Retinal pigment epithelial cell (primary cell): ENCODE measurements around the gene TSHZ2.

Source experiments
- DNase-seq: peaks from one replicate; pipeline ENCODE4 v3.0.0-alpha.2; 2010; ENCODE audit warnings: low read depth
- H3K4me3 ChIP-seq: 2 replicates; pipeline ENCODE4 v1.5.1; 2011; ENCODE audit warnings: mild to moderate bottlenecking, low read length, control low read depth, moderate library complexity
- CTCF ChIP-seq: conservative IDR thresholded peaks from 2 replicates; pipeline ENCODE4 v1.5.1; 2011; ENCODE audit warnings: low read depth, low read length, control low read depth, inconsistent platforms

The TSHZ2 gene

GRCh38 chr20:53124803-53125202 lies 152.6 kb downstream of the TSHZ2 start:
- H3K4me3 ChIP-seq: no peak overlapping the region
- no peak for DNase-seq
- no peak for TF ChIP-seq CTCF

GRCh38 chr20:53126185-53126584 lies 154.0 kb downstream of the TSHZ2 start:
- DNase-seq: no peak
- no peak for TF ChIP-seq CTCF
- no peak overlapping the region for H3K4me3 ChIP-seq

- no peak for TF ChIP-seq CTCF
- no peak for DNase-seq
Observed at GRCh38 chr20:53127027-53127426, 154.9 kb downstream of the TSHZ2 start.

GRCh38 chr20:53128004-53128403 lies 155.8 kb downstream of the TSHZ2 start:
- H3K4me3 ChIP-seq: no peak overlapping the region
- no peak for TF ChIP-seq CTCF

More at GRCh38 chr20:53127027-53127426, 154.9 kb downstream of the TSHZ2 start:
- no peak overlapping the region for H3K4me3 ChIP-seq

GRCh38 chr20:53129563-53129962 lies 157.4 kb downstream of the TSHZ2 start:
- no peak overlapping the region for H3K4me3 ChIP-seq
- no peak for TF ChIP-seq CTCF
- no peak for DNase-seq

More at GRCh38 chr20:53128004-53128403, 155.8 kb downstream of the TSHZ2 start:
- DNase-seq: no peak

GRCh38 chr20:53130795-53131194 lies 158.6 kb downstream of the TSHZ2 start:
- DNase-seq: no peak
- H3K4me3 ChIP-seq: no peak overlapping the region
- TF ChIP-seq CTCF: no peak

GRCh38 chr20:53133125-53133524 lies 161.0 kb downstream of the TSHZ2 start:
- H3K4me3 ChIP-seq: no peak overlapping the region
- DNase-seq: no peak
- no peak for TF ChIP-seq CTCF
